ENCODE results near the gene SETD7.
A peak's percentile ranks its signal among the peaks of the same experiment; 100 is the strongest.

The SETD7 gene

DNA sequence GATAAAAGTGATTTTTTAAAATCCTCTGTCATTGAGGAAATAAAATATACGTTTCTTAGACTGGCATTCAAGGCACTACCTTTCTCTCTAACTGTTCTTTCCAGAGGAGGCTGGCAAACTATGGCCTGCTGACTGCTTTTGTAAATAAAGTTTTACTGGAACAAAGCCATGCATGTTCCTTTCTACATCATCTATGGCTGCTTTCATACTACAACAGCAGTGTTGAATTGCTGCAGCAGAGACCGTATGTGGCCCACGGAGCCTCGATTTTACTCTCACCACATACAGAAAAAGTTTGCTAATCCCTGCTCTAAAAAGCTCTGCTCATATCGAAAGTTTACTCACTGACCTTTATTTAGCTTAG, 20.2 kb downstream of the SETD7 start:
- TF ChIP-seq, protein P1, sequence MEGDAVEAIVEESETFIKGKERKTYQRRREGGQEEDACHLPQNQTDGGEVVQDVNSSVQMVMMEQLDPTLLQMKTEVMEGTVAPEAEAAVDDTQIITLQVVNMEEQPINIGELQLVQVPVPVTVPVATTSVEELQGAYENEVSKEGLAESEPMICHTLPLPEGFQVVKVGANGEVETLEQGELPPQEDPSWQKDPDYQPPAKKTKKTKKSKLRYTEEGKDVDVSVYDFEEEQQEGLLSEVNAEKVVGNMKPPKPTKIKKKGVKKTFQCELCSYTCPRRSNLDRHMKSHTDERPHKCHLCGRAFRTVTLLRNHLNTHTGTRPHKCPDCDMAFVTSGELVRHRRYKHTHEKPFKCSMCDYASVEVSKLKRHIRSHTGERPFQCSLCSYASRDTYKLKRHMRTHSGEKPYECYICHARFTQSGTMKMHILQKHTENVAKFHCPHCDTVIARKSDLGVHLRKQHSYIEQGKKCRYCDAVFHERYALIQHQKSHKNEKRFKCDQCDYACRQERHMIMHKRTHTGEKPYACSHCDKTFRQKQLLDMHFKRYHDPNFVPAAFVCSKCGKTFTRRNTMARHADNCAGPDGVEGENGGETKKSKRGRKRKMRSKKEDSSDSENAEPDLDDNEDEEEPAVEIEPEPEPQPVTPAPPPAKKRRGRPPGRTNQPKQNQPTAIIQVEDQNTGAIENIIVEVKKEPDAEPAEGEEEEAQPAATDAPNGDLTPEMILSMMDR (IDR thresholded peaks at IDR 0.05; ENCODE audit: insufficient read depth, low read depth, low read length, missing control alignments), result no peak
- no peak for DNase-seq (ENCODE audit: low read depth)
- H3K4me3 ChIP-seq (ENCODE audit: low read length), result no peak overlapping the region

DNA sequence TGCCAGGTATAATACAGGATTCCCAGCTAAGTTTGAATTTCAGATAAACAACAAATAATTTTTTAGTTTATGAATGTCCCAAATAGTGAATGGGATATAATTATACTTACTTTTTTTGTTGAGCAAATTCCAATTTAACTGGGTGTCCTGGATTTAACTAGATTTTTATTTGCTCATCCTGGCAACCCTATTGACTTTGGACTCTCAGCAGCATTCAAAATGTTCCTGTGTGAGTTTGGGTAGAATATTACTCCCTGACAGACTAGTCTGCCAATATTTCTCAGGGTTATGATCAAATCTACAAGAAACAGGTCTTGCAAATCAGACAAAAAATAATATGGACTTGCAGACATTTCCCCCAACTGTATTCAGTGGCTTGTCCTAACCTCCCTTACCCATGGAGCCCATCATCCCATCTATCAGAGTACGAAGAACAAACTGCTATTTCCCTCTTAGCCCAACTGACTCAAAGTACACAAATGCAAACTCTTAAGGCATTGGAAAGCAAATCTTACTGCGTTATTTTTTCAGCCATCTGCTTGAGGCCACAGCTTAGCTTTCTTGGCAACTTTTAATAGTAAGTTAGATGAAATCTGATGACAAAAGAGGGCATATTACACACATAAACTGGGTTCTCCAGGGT, 20.7 kb downstream of the SETD7 start:
- DNase-seq (ENCODE audit: low read depth), result no peak
- no peak overlapping the region for H3K4me3 ChIP-seq (ENCODE audit: low read length)
- TF ChIP-seq, protein P1 (IDR thresholded peaks at IDR 0.05; ENCODE audit: insufficient read depth, low read depth, low read length, missing control alignments), result no peak

- TF ChIP-seq, protein P1 (IDR thresholded peaks at IDR 0.05; ENCODE audit: insufficient read depth, low read depth, low read length, missing control alignments), result no peak
Observed at GRCh38 chr4:139534287-139534950, 21.6 kb downstream of the SETD7 start.

DNA sequence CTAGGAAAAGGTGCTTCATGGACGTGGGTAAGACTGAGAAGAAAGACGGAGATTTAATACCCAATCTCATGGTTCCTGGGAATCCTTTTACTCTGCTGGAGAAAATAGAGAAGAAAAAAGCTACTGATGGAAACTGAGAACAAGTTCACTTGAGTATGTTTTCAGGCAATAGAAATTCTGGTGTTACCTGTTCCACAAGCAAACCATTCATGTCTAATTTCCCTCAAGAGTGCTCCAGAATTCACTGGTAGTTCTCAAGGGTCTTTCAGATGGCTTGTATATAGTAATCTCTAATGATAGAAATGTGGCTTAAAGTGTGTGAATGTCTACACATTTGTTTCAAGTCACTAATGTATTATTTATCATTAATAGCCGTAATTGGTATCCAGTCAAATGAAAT, 22.5 kb downstream of the SETD7 start:
- TF ChIP-seq, protein P1 (IDR thresholded peaks at IDR 0.05; ENCODE audit: insufficient read depth, low read depth, low read length, missing control alignments), result no peak
- DNase-seq (ENCODE audit: low read depth), result no peak
- H3K4me3 ChIP-seq (ENCODE audit: low read length), result no peak overlapping the region

More at GRCh38 chr4:139534287-139534950, 21.6 kb downstream of the SETD7 start:
- DNase-seq (ENCODE audit: low read depth), result no peak
- no peak overlapping the region for H3K4me3 ChIP-seq (ENCODE audit: low read length)

DNA sequence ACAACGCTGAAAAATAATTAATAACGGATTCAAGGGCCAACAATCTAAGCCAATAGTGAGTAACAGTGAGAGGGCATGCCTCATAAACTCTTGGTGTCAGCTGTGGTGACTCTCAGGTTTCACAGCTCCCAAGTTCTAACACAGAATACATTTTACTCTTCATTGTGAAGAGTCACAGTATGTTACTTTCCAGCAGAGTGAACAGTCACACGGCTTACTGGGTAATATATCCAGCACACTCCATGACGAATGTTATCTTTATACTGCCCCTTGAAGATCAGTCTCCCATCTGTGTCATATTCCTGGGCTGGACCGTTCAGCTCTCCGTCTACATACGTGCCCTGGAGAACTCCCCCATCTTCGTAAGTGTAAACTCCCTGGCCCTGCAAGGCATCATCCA, 23.1 kb downstream of the SETD7 start:
- no peak overlapping the region for H3K4me3 ChIP-seq (ENCODE audit: low read length)
- TF ChIP-seq, protein P1 (IDR thresholded peaks at IDR 0.05; ENCODE audit: insufficient read depth, low read depth, low read length, missing control alignments), result no peak
- DNase-seq (ENCODE audit: low read depth), result no peak

- no peak overlapping the region for H3K4me3 ChIP-seq (ENCODE audit: low read length)
- peak; percentile 54 for DNase-seq (ENCODE audit: low read depth)
- TF ChIP-seq, protein P1 (IDR thresholded peaks at IDR 0.05; ENCODE audit: insufficient read depth, low read depth, low read length, missing control alignments), result peak; percentile 70
Observed at GRCh38 chr4:139530833-139531427, 25.1 kb downstream of the SETD7 start.

All from epithelial cell of esophagus (primary cell).